Esophagus squamous epithelium (tissue), 5 donors: ENCODE data around the gene LY6G6F. TPM values are rescaled to one million over a fixed set of nuclear protein-coding genes. Genes with fewer than 3 reads are reported as not detected.

Experiments used
- DNase-seq: peaks from one replicate; lab custom pipeline; 2025; lab: John Stamatoyannopoulos, UW
- H3K27ac ChIP-seq, 4 donors: fragments of 200-600 bp; sonication (generic); one replicate each; pipeline ENCODE4 v1.5.1; 2016 to 2019; ENCODE audit warnings: mild to moderate bottlenecking in 1 of 4
- H3K27me3 ChIP-seq, 4 donors: fragments of 200-600 bp; sonication (generic); 1 replicate in 3 of 4; 2 replicates in 1 of 4; pipeline versions ENCODE4 v1.5.1 to v1.6.0; 2017 to 2021; ENCODE audit warnings: antibody characterized with exemption in 1 of 4
- H3K36me3 ChIP-seq, 3 donors: fragments of 200-600 bp; sonication (generic); one replicate each; pipeline ENCODE4 v1.5.1; 2016 to 2019
- H3K4me1 ChIP-seq, 3 donors: fragments of 200-600 bp; sonication (generic); one replicate each; pipeline ENCODE4 v1.5.1; 2017 to 2019
- H3K4me3 ChIP-seq, 4 donors: fragments of 200-600 bp; sonication (generic); 1 replicate in 3 of 4; 2 replicates in 1 of 4; pipeline ENCODE4 v1.5.1; 2016 to 2019; ENCODE audit warnings: mild to moderate bottlenecking in 2 of 4, moderate library complexity in 1 of 4
- H3K9me3 ChIP-seq, 3 donors: fragments of 200-600 bp; sonication (generic); one replicate each; pipeline ENCODE4 v1.5.1; 2016 to 2019
- POLR2A ChIP-seq, 4 donors: fragments of 450-650 bp; IDR thresholded peaks; one replicate each; pipeline ENCODE4 v1.6.1; 2017; ENCODE audit warnings: antibody characterized with exemption in 4 of 4, mild to moderate bottlenecking in 4 of 4, moderate library complexity in 3 of 4
- WGBS, 2 donors: methylation state at CpG; one replicate each; pipeline ENCODE4 v1.1.5; 2018; 5-methylcytosine and 5-hydroxymethylcytosine counted together
- intact Hi-C: fragments of 100-400 bp; cut with DNase I; formaldehyde crosslinking; loops from one replicate; pipeline ENCODE4 v1.15.0; 2022
- total RNA-seq, 4 donors: library from RNA; depleted of rRNA; stranded (reverse); fragments of >200 nt; gene quantifications; one replicate each; pipeline ENCODE4 v1.1.0, GENCODE V29; 2016
- TF ChIP-seq, protein P1 (sequence below), 6 experiments: fragments of 450-650 bp in 4 of 6; fragments of 200-600 bp in 2 of 6; sonication (generic) in 2 of 6; IDR thresholded peaks; one replicate each; pipeline ENCODE4 v1.5.1; 2016 to 2019; ENCODE audit warnings: antibody characterized with exemption in 6 of 6, mild to moderate bottlenecking in 4 of 6, moderate library complexity in 4 of 6
- donor health status: DM: yes; HTN: yes; CAD: no.

Gene LY6G6F
- total RNA-seq, 4 donors from 2014 or later = not detected

DNA sequence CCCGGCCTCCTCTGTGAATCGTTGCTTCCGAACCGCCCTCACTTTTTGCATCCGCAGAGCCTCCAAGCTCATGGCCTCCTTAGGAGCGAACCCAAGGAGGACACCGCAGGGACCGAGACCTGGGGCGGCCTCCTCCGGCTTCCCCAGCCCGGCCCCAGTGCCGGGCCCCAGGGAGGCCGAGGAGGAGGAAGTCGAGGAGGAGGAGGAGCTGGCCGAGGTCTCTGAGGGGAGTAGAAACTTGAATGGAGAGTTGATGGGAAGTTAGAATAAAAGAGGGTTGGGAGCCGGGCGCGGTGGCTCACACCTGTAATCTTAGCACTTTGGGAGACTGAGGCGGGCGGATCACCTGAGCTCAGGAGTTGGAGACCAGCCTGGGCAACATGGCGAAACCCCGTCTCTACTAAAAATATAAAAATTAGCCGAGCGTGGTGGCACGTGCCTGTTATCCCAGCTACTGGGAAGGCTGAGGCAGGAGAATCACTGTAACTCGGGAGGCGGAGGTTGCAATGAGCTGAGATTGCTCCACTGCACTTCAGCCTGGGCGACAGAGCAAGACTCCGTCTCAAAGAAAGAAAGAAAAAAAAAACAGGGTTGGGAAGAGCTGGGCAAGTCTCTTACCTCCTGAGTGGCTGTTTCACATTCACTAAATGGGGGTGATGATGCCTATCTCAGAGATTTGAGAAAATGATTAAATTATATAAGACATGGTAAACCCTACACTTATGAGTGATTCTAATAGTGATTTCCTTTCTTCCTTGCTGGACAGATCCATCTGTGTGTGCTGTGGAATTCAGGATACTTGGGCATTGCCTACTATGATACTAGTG, 33.9 kb downstream of the LY6G6F start:
- peak overlapping the region; percentile 83 to 97 (median 91) for H3K27ac ChIP-seq
- WGBS, 2 donors = 19 to 30% methylated on average over 15 to 18 of the region's 29 CpGs
- H3K36me3 ChIP-seq = no peaks in the 10 kb centered on the region
- TF ChIP-seq, protein P1, sequence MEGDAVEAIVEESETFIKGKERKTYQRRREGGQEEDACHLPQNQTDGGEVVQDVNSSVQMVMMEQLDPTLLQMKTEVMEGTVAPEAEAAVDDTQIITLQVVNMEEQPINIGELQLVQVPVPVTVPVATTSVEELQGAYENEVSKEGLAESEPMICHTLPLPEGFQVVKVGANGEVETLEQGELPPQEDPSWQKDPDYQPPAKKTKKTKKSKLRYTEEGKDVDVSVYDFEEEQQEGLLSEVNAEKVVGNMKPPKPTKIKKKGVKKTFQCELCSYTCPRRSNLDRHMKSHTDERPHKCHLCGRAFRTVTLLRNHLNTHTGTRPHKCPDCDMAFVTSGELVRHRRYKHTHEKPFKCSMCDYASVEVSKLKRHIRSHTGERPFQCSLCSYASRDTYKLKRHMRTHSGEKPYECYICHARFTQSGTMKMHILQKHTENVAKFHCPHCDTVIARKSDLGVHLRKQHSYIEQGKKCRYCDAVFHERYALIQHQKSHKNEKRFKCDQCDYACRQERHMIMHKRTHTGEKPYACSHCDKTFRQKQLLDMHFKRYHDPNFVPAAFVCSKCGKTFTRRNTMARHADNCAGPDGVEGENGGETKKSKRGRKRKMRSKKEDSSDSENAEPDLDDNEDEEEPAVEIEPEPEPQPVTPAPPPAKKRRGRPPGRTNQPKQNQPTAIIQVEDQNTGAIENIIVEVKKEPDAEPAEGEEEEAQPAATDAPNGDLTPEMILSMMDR (IDR thresholded peaks at IDR 0.05) = no peak
- no peak for TF ChIP-seq POLR2A (IDR thresholded peaks at IDR 0.05)
- H3K9me3 ChIP-seq = no peaks in the 10 kb centered on the region
- peaks cover 27 to 44% (median 36%) of the 10 kb centered on the region in 3 donors for H3K4me1 ChIP-seq
- H3K27me3 ChIP-seq = no peaks in the 10 kb centered on the region
- no peak for DNase-seq
- peak overlapping the region; percentile 56 to 81 (median 72) for H3K4me3 ChIP-seq
- intact Hi-C loops = no loop called here

DNA sequence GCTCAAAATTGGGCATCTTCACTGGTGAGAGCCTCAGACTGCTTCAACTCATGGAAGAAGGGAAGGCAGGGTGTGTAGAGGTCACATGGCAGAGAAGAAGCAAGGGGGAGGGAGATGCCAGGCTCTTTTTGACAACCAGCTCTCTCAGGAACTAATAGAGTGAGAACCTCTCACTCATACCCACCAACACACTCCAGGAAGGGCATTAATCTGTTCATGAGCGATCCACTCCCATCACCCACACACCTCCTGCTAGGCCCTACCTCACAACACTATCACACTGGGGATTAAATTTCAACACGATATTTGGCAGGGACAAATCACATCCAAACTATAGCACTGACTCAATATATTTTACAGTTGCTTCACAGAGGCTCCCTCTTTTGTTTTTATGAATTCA, 35.1 kb downstream of the LY6G6F start:
- peaks cover 0 to under 1% (median 0%) of the 10 kb centered on the region in 3 donors for H3K36me3 ChIP-seq
- intact Hi-C loops = no loop called here
- H3K27me3 ChIP-seq = no peaks in the 10 kb centered on the region
- H3K9me3 ChIP-seq = no peaks in the 10 kb centered on the region
- H3K27ac ChIP-seq = no peak overlapping the region
- peaks cover 23 to 39% (median 32%) of the 10 kb centered on the region in 3 donors for H3K4me1 ChIP-seq
- TF ChIP-seq, protein P1 (IDR thresholded peaks at IDR 0.05) = no peak
- TF ChIP-seq POLR2A (IDR thresholded peaks at IDR 0.05) = no peak
- H3K4me3 ChIP-seq = no peak overlapping the region
- DNase-seq = no peak
- WGBS, 2 donors = 67 to 68% methylated on average over 2 of the region's 2 CpGs

DNA sequence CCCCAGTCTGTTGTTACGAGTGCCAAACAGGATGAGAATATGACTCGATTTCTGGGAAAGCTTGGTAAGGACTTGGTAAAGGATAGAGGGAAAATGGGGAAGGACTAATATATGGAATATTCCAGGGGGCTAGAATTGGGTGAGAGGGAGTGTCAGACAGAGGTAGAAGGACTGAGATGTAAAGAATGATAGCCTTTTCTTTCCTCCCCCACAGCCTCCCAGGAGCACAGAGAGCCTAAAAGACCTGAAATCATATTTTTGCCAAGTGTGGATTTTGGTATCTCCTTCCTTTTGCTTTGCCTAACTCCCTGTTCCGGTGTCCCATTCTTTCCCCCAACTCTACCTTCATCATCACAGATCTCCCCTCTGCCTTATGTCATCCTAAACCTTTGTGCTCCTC, 36.2 kb downstream of the LY6G6F start:
- 67 to 69% methylated on average over 3 of the region's 3 CpGs for WGBS, 2 donors
- TF ChIP-seq, protein P1 (IDR thresholded peaks at IDR 0.05) = no peak
- no peak for TF ChIP-seq POLR2A (IDR thresholded peaks at IDR 0.05)

DNA sequence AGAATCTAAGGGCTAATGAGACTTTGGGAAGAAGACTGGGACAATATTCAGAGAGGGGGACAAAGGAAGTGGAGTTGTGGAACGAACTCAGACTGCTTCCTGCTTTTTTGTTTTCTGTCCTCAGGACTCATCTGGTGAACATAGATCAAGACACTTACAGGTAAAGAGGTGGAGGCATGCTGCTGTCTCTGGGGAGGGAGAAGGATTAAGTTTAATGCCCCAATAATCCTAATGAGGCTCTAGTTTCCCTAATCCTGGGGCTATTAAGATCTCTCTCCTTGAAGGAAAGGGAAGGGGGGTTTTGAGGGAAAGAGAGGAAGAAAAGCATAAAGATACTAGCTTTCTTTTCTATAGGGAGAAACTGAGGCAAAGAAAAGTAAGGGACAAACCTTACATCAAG, 37.8 kb downstream of the LY6G6F start:
- no peak overlapping the region for H3K4me3 ChIP-seq
- H3K9me3 ChIP-seq = no peaks in the 10 kb centered on the region
- TF ChIP-seq POLR2A (IDR thresholded peaks at IDR 0.05) = no peak
- TF ChIP-seq, protein P1 (IDR thresholded peaks at IDR 0.05) = no peak
- peaks cover 0 to 13% (median 9%) of the 10 kb centered on the region in 3 donors for H3K4me1 ChIP-seq
- no peak overlapping the region for H3K27ac ChIP-seq
- no peaks in the 10 kb centered on the region for H3K27me3 ChIP-seq
- no peak for DNase-seq
- WGBS, 2 donors = 48 to 57% methylated on average over 1 of the region's 1 CpG
- intact Hi-C loops = no loop called here
- peaks cover 0 to 11% (median 0%) of the 10 kb centered on the region in 3 donors for H3K36me3 ChIP-seq

More for the DNA sequence above, 36.2 kb downstream of the LY6G6F start:
- H3K27me3 ChIP-seq = no peaks in the 10 kb centered on the region
- no peak overlapping the region for H3K27ac ChIP-seq
- peaks cover 0 to 11% (median 0%) of the 10 kb centered on the region in 3 donors for H3K36me3 ChIP-seq
- peaks cover 14 to 28% (median 23%) of the 10 kb centered on the region in 3 donors for H3K4me1 ChIP-seq
- intact Hi-C loops = no loop called here
- H3K4me3 ChIP-seq = no peak overlapping the region
- H3K9me3 ChIP-seq = no peaks in the 10 kb centered on the region
- DNase-seq = no peak

DNA sequence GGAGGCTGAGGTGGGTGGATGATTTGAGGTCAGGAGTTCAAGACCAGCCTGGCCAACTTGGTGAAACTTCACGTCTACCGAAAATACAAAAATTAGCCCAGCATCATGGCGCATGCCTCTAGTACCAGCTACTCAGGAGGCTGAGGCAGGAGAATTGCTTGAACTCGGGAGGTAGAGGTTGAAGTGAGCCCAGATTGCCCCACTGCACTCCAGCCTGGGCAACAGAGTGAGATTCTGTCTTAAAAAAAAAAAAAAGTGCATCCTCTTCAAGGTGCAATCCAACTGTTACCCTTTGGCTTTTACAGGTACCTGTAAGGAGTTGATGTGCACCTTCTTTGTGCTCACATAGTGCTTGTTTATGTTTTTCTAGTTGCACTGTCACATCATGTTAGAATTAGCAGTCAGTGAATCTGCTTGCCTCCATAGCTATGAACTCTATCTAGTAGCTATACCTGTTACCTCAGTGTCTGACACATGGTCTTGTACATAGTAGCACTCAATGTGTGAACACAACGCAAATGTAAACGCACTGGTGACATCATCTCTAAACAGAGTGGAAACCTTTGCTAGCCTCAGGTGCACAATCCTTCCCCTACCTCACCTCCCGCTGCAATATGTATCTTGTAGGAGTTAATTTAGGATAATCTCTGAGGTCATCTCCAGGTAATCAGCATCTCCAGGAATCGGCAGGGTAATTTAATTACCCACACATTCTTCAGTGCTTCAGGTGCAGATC, 42.8 kb downstream of the LY6G6F start:
- H3K4me1 ChIP-seq = no peaks in the 10 kb centered on the region
- DNase-seq = no peak
- no peaks in the 10 kb centered on the region for H3K9me3 ChIP-seq
- WGBS, 2 donors = 88 to 90% methylated on average over 5 to 8 of the region's 8 CpGs
- intact Hi-C loops = no loop called here
- TF ChIP-seq POLR2A (IDR thresholded peaks at IDR 0.05) = no peak
- TF ChIP-seq, protein P1 (IDR thresholded peaks at IDR 0.05) = no peak
- peaks cover 0 to 11% (median 0%) of the 10 kb centered on the region in 3 donors for H3K36me3 ChIP-seq
- no peak overlapping the region for H3K4me3 ChIP-seq
- no peak overlapping the region for H3K27ac ChIP-seq
- no peaks in the 10 kb centered on the region for H3K27me3 ChIP-seq
